Lung (tissue), 12 donors: ENCODE results near the gene CARMIL1. TPM values are rescaled to one million over a fixed set of nuclear protein-coding genes. Genes with fewer than 3 reads are reported as not detected.
"Not testable (repeated sequence)": the region's sequence is repeated elsewhere in the genome, so short reads cannot be mapped to it uniquely, and the experiment has no call there.

ENCODE experiments used
- ATAC-seq: fragments of 200-7000 bp; cut with Tn5 transposase; one replicate; pipeline ENCODE4 v1.9.1; 2020; ENCODE audit warnings: moderate number of reproducible peaks; ENCODE audit not compliant: insufficient read depth, low FRiP score
- DNase-seq, 3 donors: peaks; one replicate each; pipeline ENCODE4 v3.0.0-alpha.2; 2013 to 2017
- H3K27ac ChIP-seq, 2 donors: one replicate each; pipeline ENCODE4 v1.5.1; 2013; ENCODE audit warnings: mild to moderate bottlenecking in 2 of 2, moderate library complexity in 2 of 2, control low read depth in 1 of 2, inconsistent platforms in 1 of 2, low read depth in 1 of 2, low read length in 1 of 2
- H3K27me3 ChIP-seq, 3 donors: one replicate each; pipeline ENCODE4 v1.5.1; 2013; ENCODE audit warnings: low read length in 2 of 3; ENCODE audit not compliant: control insufficient read depth in 3 of 3, insufficient read depth in 3 of 3
- H3K36me3 ChIP-seq, 4 donors: one replicate each; pipeline ENCODE4 v1.5.1; 2013; ENCODE audit warnings: low read length in 4 of 4, mild to moderate bottlenecking in 1 of 4, moderate library complexity in 1 of 4; ENCODE audit not compliant: control insufficient read depth in 4 of 4, insufficient read depth in 4 of 4
- H3K4me1 ChIP-seq, 5 donors: one replicate each; pipeline ENCODE4 v1.5.1; 2013; ENCODE audit warnings: low read length in 5 of 5, mild to moderate bottlenecking in 2 of 5, moderate library complexity in 1 of 5; ENCODE audit not compliant: control insufficient read depth in 5 of 5, insufficient read depth in 5 of 5
- H3K4me3 ChIP-seq: one replicate; pipeline ENCODE4 v1.5.1; 2013; ENCODE audit warnings: mild to moderate bottlenecking, control low read depth, moderate library complexity
- H3K9ac ChIP-seq, 2 donors: one replicate each; pipeline ENCODE4 v1.5.1; 2013; ENCODE audit warnings: low read length in 2 of 2, control low read depth in 1 of 2; ENCODE audit not compliant: insufficient read depth in 1 of 2
- H3K9me3 ChIP-seq, 4 donors: one replicate each; pipeline ENCODE4 v1.5.1; 2013; ENCODE audit warnings: low read length in 3 of 4, mild to moderate bottlenecking in 1 of 4, moderate library complexity in 1 of 4; ENCODE audit not compliant: control insufficient read depth in 4 of 4, insufficient read depth in 3 of 4
- WGBS, 2 donors: extraction: QIAGEN DNeasy Blood & Tissue Kit; methylation state at CpG; one replicate each; pipeline ENCODE4 v1.1.7; 2013; 5-methylcytosine and 5-hydroxymethylcytosine counted together
- polyA plus RNA-seq, 2 donors: library from polyadenylated mRNA; stranded (reverse); fragments of 200-250 nt; gene quantifications; one replicate each; pipeline ENCODE4 v1.2.1, GENCODE V29; 2013
- total RNA-seq, 2 donors: library from RNA; depleted of rRNA in 1 of 2; stranded (reverse); fragments of >200 nt in 1 of 2; gene quantifications; one replicate each; pipeline ENCODE4 v1.2.1, GENCODE V29; 2014 to 2021
- TF ChIP-seq, protein P1 (sequence below): IDR thresholded peaks from 2 replicates; pipeline ENCODE4 v1.5.1; 2012; ENCODE audit warnings: mild to moderate bottlenecking; ENCODE audit errors: control extremely low read depth, extremely low read depth
- donor health status: control.
- donor health status: control.
- donor health status: Bipolar disorder and iron deficiency.
- donor health status: healthy.
- donor health status: DM: yes; HTN: yes; CAD: no.

CARMIL1 gene
- total and polyA plus RNA-seq, 4 donors: 8.0 to 38.3 (median 34.9) TPM

DNA sequence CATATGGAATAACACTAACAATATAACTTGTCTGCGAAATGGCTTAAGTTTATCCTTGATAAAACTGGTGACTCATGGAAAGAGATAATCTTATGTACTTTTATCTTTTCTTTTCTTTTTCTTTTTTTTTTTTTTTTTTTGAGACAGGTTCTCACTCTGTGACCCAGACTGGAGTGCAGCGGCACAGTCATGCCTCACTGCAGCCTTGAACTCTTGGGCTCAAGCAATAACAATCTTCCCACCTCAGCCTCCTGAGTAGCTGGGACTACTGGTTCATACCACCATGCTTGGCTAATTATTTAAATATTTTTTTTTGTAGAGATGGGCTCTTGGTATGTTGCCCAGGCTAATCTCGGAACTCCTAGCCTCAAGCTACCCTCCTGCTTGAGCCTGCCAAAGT lies 304.7 kb downstream of the CARMIL1 start:
- 67 to 83% methylated on average over 3 of the region's 3 CpGs for WGBS, 2 donors
- no peaks in the 10 kb centered on the region for H3K4me1 ChIP-seq
- no peak overlapping the region for H3K27ac ChIP-seq
- DNase-seq: no peak
- H3K27me3 ChIP-seq: no peaks in the 10 kb centered on the region
- H3K4me3 ChIP-seq: no peak overlapping the region
- peaks cover 0 to 11% (median 6%) of the 10 kb centered on the region in 4 donors for H3K36me3 ChIP-seq
- no peak for ATAC-seq
- no peak overlapping the region for H3K9ac ChIP-seq
- no peaks in the 10 kb centered on the region for H3K9me3 ChIP-seq
- TF ChIP-seq, protein P1, sequence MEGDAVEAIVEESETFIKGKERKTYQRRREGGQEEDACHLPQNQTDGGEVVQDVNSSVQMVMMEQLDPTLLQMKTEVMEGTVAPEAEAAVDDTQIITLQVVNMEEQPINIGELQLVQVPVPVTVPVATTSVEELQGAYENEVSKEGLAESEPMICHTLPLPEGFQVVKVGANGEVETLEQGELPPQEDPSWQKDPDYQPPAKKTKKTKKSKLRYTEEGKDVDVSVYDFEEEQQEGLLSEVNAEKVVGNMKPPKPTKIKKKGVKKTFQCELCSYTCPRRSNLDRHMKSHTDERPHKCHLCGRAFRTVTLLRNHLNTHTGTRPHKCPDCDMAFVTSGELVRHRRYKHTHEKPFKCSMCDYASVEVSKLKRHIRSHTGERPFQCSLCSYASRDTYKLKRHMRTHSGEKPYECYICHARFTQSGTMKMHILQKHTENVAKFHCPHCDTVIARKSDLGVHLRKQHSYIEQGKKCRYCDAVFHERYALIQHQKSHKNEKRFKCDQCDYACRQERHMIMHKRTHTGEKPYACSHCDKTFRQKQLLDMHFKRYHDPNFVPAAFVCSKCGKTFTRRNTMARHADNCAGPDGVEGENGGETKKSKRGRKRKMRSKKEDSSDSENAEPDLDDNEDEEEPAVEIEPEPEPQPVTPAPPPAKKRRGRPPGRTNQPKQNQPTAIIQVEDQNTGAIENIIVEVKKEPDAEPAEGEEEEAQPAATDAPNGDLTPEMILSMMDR: no peak

- Histone ChIP-seq H3K4me3 (no peak overlapping the region), H3K9me3 (no peaks in the 10 kb centered on the region), H3K27me3 (no peaks in the 10 kb centered on the region), H3K27ac (no peak overlapping the region), H3K4me1 (no peaks in the 10 kb centered on the region), H3K36me3 (peaks cover 0 to 11% (median 6%) of the 10 kb centered on the region in 4 donors), H3K9ac (no peak overlapping the region)
- ATAC-seq: no peak
- 90 to 91% methylated on average over 4 of the region's 4 CpGs for WGBS, 2 donors
- TF ChIP-seq, protein P1: no peak
- no peak for DNase-seq
These were observed 306.1 kb downstream of the CARMIL1 start for GRCh38 chr6:25585225-25585624.

- WGBS, 2 donors: 93 to 96% methylated on average over 15 to 29 of the region's 30 CpGs
These were observed 306.9 kb downstream of the CARMIL1 start for GRCh38 chr6:25586119-25586518.

GRCh38 chr6:25586927-25587326 lies 307.8 kb downstream of the CARMIL1 start:
- no peaks in the 10 kb centered on the region for H3K27me3 ChIP-seq
- no peaks in the 10 kb centered on the region for H3K4me1 ChIP-seq
- DNase-seq (no peak), ATAC-seq (no peak)
- H3K9ac ChIP-seq: no peak overlapping the region
- peaks cover 0 to 11% (median 5%) of the 10 kb centered on the region in 4 donors for H3K36me3 ChIP-seq
- WGBS, 2 donors: 88 to 94% methylated on average over 3 of the region's 3 CpGs
- no peak overlapping the region for H3K4me3 ChIP-seq
- H3K9me3 ChIP-seq: no peaks in the 10 kb centered on the region
- TF ChIP-seq, protein P1: no peak
- no peak overlapping the region for H3K27ac ChIP-seq

More at GRCh38 chr6:25586119-25586518, 306.9 kb downstream of the CARMIL1 start:
- not testable (repeated sequence) for ATAC-seq, H3K9me3 ChIP-seq, H3K27ac ChIP-seq, DNase-seq, H3K4me3 ChIP-seq, H3K4me1 ChIP-seq, H3K9ac ChIP-seq, H3K27me3 ChIP-seq
- peaks cover 0 to 11% (median 6%) of the 10 kb centered on the region in 4 donors for H3K36me3 ChIP-seq
